Neural cell (in vitro differentiated cells): ENCODE results near the gene ASIC2. TPM values are rescaled to one million over a fixed set of nuclear protein-coding genes. Genes with fewer than 3 reads are reported as not detected.

ENCODE experiments used
- H2AFZ ChIP-seq: fragments of 200-600, 300-800 bp; sonication (generic), shearing (Covaris generic); 2 replicates; pipeline ENCODE4 v1.6.0; 2014; ENCODE audit warnings: low read depth, mild to moderate bottlenecking, antibody characterized with exemption, low read length, moderate library complexity
- H3F3A ChIP-seq: fragments of 200-600 bp; shearing (Covaris generic); 2 replicates; pipeline ENCODE4 v1.6.1; 2016; ENCODE audit warnings: mild to moderate bottlenecking, moderate library complexity, mixed read lengths, antibody characterized with exemption, low read length; ENCODE audit not compliant: insufficient read depth, poor library complexity, severe bottlenecking
- H3K27ac ChIP-seq: fragments of 200-600, 300-800 bp; sonication (generic), shearing (Covaris generic); 2 replicates; pipeline ENCODE4 v1.5.1; 2014; ENCODE audit warnings: mild to moderate bottlenecking, low read length, moderate library complexity
- H3K27me3 ChIP-seq: fragments of 300-800, 200-600 bp; sonication (generic), shearing (Covaris generic); 2 replicates; pipeline ENCODE4 v1.6.0; 2014; ENCODE audit warnings: mild to moderate bottlenecking, low read depth, low read length, moderate library complexity; ENCODE audit not compliant: insufficient read depth
- H3K36me3 ChIP-seq: fragments of 300-800, 200-600 bp; sonication (generic), shearing (Covaris generic); 2 replicates; pipeline ENCODE4 v1.5.1; 2014; ENCODE audit warnings: mild to moderate bottlenecking, antibody characterized with exemption, low read length, moderate library complexity; ENCODE audit not compliant: insufficient read depth
- H3K4me2 ChIP-seq: fragments of 300-800, 200-600 bp; sonication (generic), shearing (Covaris generic); 2 replicates; pipeline ENCODE4 v1.6.0; 2014; ENCODE audit warnings: mild to moderate bottlenecking, low read length
- H3K4me3 ChIP-seq: fragments of 300-800, 200-600 bp; sonication (generic), shearing (Covaris generic); 2 replicates; pipeline ENCODE4 v1.5.1; 2014; ENCODE audit warnings: mild to moderate bottlenecking, low read length, moderate library complexity
- H3K79me2 ChIP-seq: fragments of 200-600 bp; shearing (Covaris generic); replicated peaks from 2 replicates; pipeline ENCODE4 v1.6.0; 2014; ENCODE audit warnings: mild to moderate bottlenecking, low read length, moderate library complexity; ENCODE audit not compliant: insufficient read depth
- H3K9ac ChIP-seq: fragments of 300-800, 200-600 bp; sonication (generic), shearing (Covaris generic); 2 replicates; pipeline ENCODE4 v1.6.1; 2016; ENCODE audit warnings: mild to moderate bottlenecking, low read length, mixed read lengths
- H3K9me2 ChIP-seq: fragments of 200-600 bp; shearing (Covaris generic); 2 replicates; pipeline ENCODE4 v1.6.1; 2016; ENCODE audit warnings: mild to moderate bottlenecking, low read length, mixed read lengths; ENCODE audit not compliant: insufficient read depth
- H3K9me3 ChIP-seq: fragments of 200-600, 300-800 bp; sonication (generic), shearing (Covaris generic); 2 replicates; pipeline ENCODE4 v1.6.1; 2016; ENCODE audit warnings: mild to moderate bottlenecking, mixed run types, low read length, moderate library complexity, mixed read lengths
- H4K20me1 ChIP-seq: fragments of 200-600 bp; shearing (Covaris generic); 2 replicates; pipeline ENCODE4 v1.6.1; 2016; ENCODE audit warnings: mild to moderate bottlenecking, mixed run types; ENCODE audit not compliant: insufficient read depth
- EP300 ChIP-seq: fragments of 450-650 bp; conservative IDR thresholded peaks from 2 replicates; pipeline ENCODE4 v1.6.1; 2014; ENCODE audit warnings: antibody characterized with exemption, mild to moderate bottlenecking, moderate library complexity; ENCODE audit not compliant: poor library complexity, severe bottlenecking
- EZH2 ChIP-seq: fragments of 200-600, 300-800 bp; shearing (Covaris generic), sonication (generic); IDR thresholded peaks from 2 replicates; pipeline ENCODE4 v1.6.1; 2014; ENCODE audit warnings: antibody characterized with exemption, low read length, borderline replicate concordance, mild to moderate bottlenecking; ENCODE audit not compliant: insufficient read depth, poor library complexity, severe bottlenecking
- MXI1 ChIP-seq: fragments of 450-650 bp; conservative IDR thresholded peaks from 2 replicates; pipeline ENCODE4 v1.6.1; 2014; ENCODE audit warnings: antibody characterized with exemption, mild to moderate bottlenecking; ENCODE audit not compliant: poor library complexity, severe bottlenecking
- POLR2AphosphoS5 ChIP-seq: IDR thresholded peaks from 2 replicates; pipeline ENCODE4 v1.6.1; 2012
- RAD21 ChIP-seq: fragments of 450-650 bp; conservative IDR thresholded peaks from 2 replicates; pipeline ENCODE4 v1.6.1; 2014; ENCODE audit warnings: antibody characterized with exemption, mild to moderate bottlenecking, moderate library complexity
- SMC3 ChIP-seq: fragments of 450-650 bp; conservative IDR thresholded peaks from 2 replicates; pipeline ENCODE4 v1.6.1; 2014; ENCODE audit warnings: antibody characterized with exemption, mild to moderate bottlenecking, moderate library complexity; ENCODE audit not compliant: poor library complexity
- TAF1 ChIP-seq: IDR thresholded peaks from 2 replicates; pipeline ENCODE4 v1.6.1; 2012; ENCODE audit warnings: low read depth
- polyA plus RNA-seq: library from polyadenylated mRNA; depleted of rRNA; stranded (reverse); fragments of >200 nt; gene quantifications from 2 replicates; pipeline ENCODE4 v1.2.3, GENCODE V29; 2014
- TF ChIP-seq, protein P1 (sequence below): IDR thresholded peaks from 2 replicates; pipeline ENCODE4 v1.6.1; 2012; ENCODE audit warnings: borderline replicate concordance
- TF ChIP-seq, protein P2 (sequence below): fragments of 450-650 bp; IDR thresholded peaks from 2 replicates; pipeline ENCODE4 v1.5.1; 2014; ENCODE audit warnings: antibody characterized with exemption, mild to moderate bottlenecking, moderate library complexity; ENCODE audit not compliant: poor library complexity, severe bottlenecking

Gene ASIC2
- polyA plus RNA-seq, 1 donor from 2014 or later: 2.4 TPM

DNA sequence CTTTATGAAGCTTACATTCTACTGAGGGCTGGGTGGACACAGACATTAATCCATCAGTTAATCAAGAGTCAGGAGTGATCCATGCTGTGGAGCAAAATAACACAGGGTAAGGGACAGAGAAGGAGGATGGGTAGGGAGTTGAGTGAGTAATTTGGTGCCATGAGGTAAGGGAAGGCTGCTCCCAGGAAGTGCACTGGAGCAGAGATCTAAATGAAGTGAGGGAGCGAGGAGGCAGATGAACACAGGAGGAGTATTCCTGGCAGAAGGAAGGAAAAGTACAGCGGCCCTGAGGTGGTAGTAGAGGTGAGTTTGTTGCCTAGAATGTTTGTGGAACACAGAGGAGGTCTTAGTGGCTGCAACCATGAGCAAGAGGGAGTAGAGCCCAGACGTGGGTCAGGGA, 34.8 kb downstream of the ASIC2 start:
- Histone ChIP-seq H3F3A (no peaks in the 10 kb centered on the region), H3K4me2 (no peak overlapping the region), H3K9me3 (no peaks in the 10 kb centered on the region), H3K79me2 (no peaks in the 10 kb centered on the region), H3K27ac (no peak overlapping the region), H3K27me3 (peaks cover 4% of the 10 kb centered on the region), H3K4me3 (no peak overlapping the region), H4K20me1 (no peaks in the 10 kb centered on the region), H3K9me2 (no peaks in the 10 kb centered on the region), H3K9ac (no peak overlapping the region), H3K36me3 (no peaks in the 10 kb centered on the region), H2AFZ (no peak overlapping the region)
- TF ChIP-seq TAF1 (no peak), SMC3 (no peak), RAD21 (no peak), MXI1 (no peak), EZH2 (no peak), EP300 (no peak), POLR2AphosphoS5 (no peak)
- TF ChIP-seq, protein P1, sequence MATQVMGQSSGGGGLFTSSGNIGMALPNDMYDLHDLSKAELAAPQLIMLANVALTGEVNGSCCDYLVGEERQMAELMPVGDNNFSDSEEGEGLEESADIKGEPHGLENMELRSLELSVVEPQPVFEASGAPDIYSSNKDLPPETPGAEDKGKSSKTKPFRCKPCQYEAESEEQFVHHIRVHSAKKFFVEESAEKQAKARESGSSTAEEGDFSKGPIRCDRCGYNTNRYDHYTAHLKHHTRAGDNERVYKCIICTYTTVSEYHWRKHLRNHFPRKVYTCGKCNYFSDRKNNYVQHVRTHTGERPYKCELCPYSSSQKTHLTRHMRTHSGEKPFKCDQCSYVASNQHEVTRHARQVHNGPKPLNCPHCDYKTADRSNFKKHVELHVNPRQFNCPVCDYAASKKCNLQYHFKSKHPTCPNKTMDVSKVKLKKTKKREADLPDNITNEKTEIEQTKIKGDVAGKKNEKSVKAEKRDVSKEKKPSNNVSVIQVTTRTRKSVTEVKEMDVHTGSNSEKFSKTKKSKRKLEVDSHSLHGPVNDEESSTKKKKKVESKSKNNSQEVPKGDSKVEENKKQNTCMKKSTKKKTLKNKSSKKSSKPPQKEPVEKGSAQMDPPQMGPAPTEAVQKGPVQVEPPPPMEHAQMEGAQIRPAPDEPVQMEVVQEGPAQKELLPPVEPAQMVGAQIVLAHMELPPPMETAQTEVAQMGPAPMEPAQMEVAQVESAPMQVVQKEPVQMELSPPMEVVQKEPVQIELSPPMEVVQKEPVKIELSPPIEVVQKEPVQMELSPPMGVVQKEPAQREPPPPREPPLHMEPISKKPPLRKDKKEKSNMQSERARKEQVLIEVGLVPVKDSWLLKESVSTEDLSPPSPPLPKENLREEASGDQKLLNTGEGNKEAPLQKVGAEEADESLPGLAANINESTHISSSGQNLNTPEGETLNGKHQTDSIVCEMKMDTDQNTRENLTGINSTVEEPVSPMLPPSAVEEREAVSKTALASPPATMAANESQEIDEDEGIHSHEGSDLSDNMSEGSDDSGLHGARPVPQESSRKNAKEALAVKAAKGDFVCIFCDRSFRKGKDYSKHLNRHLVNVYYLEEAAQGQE: no peak
- TF ChIP-seq, protein P2, sequence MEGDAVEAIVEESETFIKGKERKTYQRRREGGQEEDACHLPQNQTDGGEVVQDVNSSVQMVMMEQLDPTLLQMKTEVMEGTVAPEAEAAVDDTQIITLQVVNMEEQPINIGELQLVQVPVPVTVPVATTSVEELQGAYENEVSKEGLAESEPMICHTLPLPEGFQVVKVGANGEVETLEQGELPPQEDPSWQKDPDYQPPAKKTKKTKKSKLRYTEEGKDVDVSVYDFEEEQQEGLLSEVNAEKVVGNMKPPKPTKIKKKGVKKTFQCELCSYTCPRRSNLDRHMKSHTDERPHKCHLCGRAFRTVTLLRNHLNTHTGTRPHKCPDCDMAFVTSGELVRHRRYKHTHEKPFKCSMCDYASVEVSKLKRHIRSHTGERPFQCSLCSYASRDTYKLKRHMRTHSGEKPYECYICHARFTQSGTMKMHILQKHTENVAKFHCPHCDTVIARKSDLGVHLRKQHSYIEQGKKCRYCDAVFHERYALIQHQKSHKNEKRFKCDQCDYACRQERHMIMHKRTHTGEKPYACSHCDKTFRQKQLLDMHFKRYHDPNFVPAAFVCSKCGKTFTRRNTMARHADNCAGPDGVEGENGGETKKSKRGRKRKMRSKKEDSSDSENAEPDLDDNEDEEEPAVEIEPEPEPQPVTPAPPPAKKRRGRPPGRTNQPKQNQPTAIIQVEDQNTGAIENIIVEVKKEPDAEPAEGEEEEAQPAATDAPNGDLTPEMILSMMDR: no peak

DNA sequence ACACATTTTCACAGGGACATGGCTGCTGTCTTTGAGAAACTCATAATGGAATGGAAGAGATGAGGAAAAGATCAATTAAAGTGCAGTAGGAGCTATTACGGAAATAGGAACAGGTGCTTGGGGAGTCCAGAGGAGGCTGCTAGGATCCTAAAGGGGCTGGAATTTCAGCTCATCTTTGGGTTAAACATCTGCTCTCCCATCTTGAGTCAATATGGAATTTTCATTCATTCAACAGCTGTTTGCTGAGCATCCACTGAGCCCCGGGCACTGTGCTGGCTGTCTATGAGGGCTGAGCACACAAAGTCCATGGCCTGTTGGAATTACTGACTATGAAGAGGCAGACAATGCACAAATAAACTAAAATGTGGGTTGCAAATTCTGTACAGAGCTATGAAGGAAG, 47.9 kb downstream of the ASIC2 start:
- Histone ChIP-seq H4K20me1 (no peaks in the 10 kb centered on the region), H3K36me3 (no peaks in the 10 kb centered on the region), H3K27me3 (no peaks in the 10 kb centered on the region), H3K4me2 (no peak overlapping the region), H3K4me3 (no peak overlapping the region), H3K9ac (no peak overlapping the region), H3K79me2 (no peaks in the 10 kb centered on the region), H3K9me3 (no peaks in the 10 kb centered on the region), H3K9me2 (no peaks in the 10 kb centered on the region), H2AFZ (no peak overlapping the region), H3F3A (no peaks in the 10 kb centered on the region), H3K27ac (no peak overlapping the region)
- TF ChIP-seq MXI1: no peak
- TF ChIP-seq POLR2AphosphoS5: no peak
- no peak for TF ChIP-seq RAD21
- TF ChIP-seq, protein P1: no peak
- TF ChIP-seq TAF1: no peak
- TF ChIP-seq EP300: no peak
